Measurements from ENCODE around the gene GH1.

GH1 gene

DNA sequence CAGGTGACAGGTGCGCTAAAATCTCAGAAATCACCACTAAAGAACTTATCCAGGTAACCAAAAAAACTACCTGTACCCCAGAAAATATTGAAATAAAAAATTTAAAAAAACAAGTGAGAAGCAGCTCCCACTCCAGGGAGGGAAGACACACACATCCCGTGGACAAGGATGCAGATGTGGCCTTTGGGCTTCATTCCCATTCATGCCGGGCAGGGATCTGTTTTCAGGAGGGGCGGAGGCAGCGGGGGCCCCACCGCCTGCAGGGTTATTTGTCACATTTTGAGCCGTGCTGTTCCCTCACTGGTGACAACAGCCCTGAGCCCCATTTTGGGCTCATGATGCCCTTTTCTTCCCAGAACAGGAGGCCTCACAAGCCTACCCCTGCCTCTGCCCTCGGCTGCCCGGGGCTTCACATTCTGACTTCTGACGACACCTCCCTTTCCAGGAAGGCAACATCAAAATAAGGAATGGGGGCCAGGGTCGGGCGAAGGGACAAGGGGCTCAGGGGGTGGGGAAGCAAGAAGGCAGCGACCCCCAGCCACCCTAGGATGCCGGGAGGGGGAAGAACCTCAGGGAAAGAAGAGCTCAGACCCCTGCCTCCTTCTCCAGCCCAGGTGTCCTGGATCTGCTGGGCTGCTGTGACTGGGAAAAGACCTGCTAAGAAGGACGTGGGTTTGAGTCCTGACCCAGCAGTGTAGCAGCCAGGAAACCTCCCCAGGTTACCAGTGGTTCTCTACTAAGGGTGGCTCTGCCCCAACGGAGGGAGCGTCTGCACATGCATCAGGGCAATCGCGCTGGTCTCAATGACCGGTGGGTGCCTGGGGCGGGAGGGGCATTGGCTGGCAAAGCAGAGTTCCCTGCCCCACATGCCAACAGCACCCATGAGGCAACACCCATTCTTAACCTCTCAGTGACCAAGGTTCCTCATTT lies 15.8 kb upstream of the GH1 start:
- H3K4me2 ChIP-seq (ENCODE audit: low read length): peak overlapping the region; percentile 96
- no peak for TF ChIP-seq EZH2 (IDR thresholded peaks at IDR 0.05; ENCODE audit: borderline replicate concordance, low read length)
- TF ChIP-seq, protein P1, sequence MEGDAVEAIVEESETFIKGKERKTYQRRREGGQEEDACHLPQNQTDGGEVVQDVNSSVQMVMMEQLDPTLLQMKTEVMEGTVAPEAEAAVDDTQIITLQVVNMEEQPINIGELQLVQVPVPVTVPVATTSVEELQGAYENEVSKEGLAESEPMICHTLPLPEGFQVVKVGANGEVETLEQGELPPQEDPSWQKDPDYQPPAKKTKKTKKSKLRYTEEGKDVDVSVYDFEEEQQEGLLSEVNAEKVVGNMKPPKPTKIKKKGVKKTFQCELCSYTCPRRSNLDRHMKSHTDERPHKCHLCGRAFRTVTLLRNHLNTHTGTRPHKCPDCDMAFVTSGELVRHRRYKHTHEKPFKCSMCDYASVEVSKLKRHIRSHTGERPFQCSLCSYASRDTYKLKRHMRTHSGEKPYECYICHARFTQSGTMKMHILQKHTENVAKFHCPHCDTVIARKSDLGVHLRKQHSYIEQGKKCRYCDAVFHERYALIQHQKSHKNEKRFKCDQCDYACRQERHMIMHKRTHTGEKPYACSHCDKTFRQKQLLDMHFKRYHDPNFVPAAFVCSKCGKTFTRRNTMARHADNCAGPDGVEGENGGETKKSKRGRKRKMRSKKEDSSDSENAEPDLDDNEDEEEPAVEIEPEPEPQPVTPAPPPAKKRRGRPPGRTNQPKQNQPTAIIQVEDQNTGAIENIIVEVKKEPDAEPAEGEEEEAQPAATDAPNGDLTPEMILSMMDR (IDR thresholded peaks at IDR 0.05; ENCODE audit: low read length): no peak
- no peak overlapping the region for H2AFZ ChIP-seq (ENCODE audit: low read length)
- H3K9me2 ChIP-seq (ENCODE audit: low read depth, low read length): no peaks in the 10 kb centered on the region
- H3K27ac ChIP-seq (ENCODE audit: low read depth, low read length, poor library complexity, severe bottlenecking): peak overlapping the region; percentile 97
- peaks cover 72% of the 10 kb centered on the region for H3K4me1 ChIP-seq (ENCODE audit: insufficient read depth, low read length, severe bottlenecking)
- no peaks in the 10 kb centered on the region for H3F3A ChIP-seq (ENCODE audit: insufficient read depth, low read length)
- peaks cover 26% of the 10 kb centered on the region for H3K36me3 ChIP-seq (ENCODE audit: insufficient read depth, low read length)
- no peaks in the 10 kb centered on the region for H3K27me3 ChIP-seq (ENCODE audit: insufficient read depth, low read length)
- peak overlapping the region; percentile 100 for H3K9ac ChIP-seq (ENCODE audit: low read length)
- H3K9me3 ChIP-seq (ENCODE audit: low read length): no peaks in the 10 kb centered on the region
- peak overlapping the region; percentile 97 for H3K4me3 ChIP-seq (ENCODE audit: low read depth, low read length, poor library complexity, severe bottlenecking)
- H3K79me2 ChIP-seq (ENCODE audit: insufficient read depth, low read length): peaks cover 23% of the 10 kb centered on the region
- no peaks in the 10 kb centered on the region for H4K20me1 ChIP-seq (ENCODE audit: insufficient read depth, low read length)

DNA sequence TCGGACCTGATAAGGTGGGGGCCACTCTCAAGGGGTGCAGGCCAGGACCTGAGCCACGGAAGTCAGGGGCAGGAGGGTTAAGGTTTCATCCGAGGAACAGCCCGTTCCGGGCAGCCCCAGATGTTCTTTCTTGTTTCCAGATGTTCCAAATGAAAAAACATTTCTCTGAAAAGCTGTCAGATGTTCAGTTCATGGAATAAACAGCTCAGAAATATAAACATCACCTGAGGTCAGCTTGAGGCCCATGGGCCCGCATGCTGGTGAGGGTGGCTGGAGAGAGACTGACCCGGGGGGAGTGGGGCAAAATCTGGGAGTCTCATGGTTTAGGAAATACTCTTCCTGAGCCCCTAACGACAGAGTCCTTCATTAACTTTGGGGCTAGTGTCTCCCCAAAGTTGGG lies 15.0 kb upstream of the GH1 start:
- Histone ChIP-seq H3K27me3 (ENCODE audit: insufficient read depth, low read length) (no peaks in the 10 kb centered on the region), H3K9ac (ENCODE audit: low read length) (peak overlapping the region; percentile 100), H3F3A (ENCODE audit: insufficient read depth, low read length) (no peaks in the 10 kb centered on the region), H3K36me3 (ENCODE audit: insufficient read depth, low read length) (peaks cover 35% of the 10 kb centered on the region), H3K4me3 (ENCODE audit: low read depth, low read length, poor library complexity, severe bottlenecking) (peak overlapping the region; percentile 97), H3K79me2 (ENCODE audit: insufficient read depth, low read length) (peaks cover 23% of the 10 kb centered on the region), H4K20me1 (ENCODE audit: insufficient read depth, low read length) (no peaks in the 10 kb centered on the region), H3K9me2 (ENCODE audit: low read depth, low read length) (no peaks in the 10 kb centered on the region), H3K4me2 (ENCODE audit: low read length) (peak overlapping the region; percentile 96), H3K9me3 (ENCODE audit: low read length) (no peaks in the 10 kb centered on the region), H3K4me1 (ENCODE audit: insufficient read depth, low read length, severe bottlenecking) (peaks cover 72% of the 10 kb centered on the region), H2AFZ (ENCODE audit: low read length) (no peak overlapping the region), H3K27ac (ENCODE audit: low read depth, low read length, poor library complexity, severe bottlenecking) (peak overlapping the region; percentile 97)
- TF ChIP-seq, protein P1 (IDR thresholded peaks at IDR 0.05; ENCODE audit: low read length): no peak
- TF ChIP-seq EZH2 (IDR thresholded peaks at IDR 0.05; ENCODE audit: borderline replicate concordance, low read length): no peak

DNA sequence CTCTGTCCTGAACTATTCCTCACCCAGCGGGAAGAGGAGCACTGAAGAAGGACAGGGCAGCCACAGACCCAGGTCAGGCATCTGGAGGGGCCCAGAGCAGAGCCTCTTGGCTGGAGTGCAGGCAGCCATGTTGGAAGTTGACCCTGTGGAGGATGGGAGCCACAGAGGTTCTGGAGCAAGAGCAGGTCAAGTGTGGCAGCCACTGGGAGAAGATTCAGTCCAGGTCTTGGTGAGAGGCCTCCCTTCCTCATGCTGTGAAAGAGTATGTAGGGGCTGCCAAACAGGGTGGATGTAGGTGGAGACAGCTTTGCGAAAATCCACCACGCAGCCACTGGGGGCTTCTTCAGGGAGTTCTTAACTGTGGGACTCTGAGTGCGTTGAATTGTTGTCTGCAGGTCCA lies 14.1 kb upstream of the GH1 start:
- peaks cover 72% of the 10 kb centered on the region for H3K4me1 ChIP-seq (ENCODE audit: insufficient read depth, low read length, severe bottlenecking)
- H3K9me2 ChIP-seq (ENCODE audit: low read depth, low read length): no peaks in the 10 kb centered on the region
- H3K9ac ChIP-seq (ENCODE audit: low read length): peak overlapping the region; percentile 100

More for the DNA sequence above, 14.1 kb upstream of the GH1 start:
- Histone ChIP-seq H3F3A (ENCODE audit: insufficient read depth, low read length) (no peaks in the 10 kb centered on the region), H3K79me2 (ENCODE audit: insufficient read depth, low read length) (peaks cover 23% of the 10 kb centered on the region), H3K27ac (ENCODE audit: low read depth, low read length, poor library complexity, severe bottlenecking) (peak overlapping the region; percentile 97), H3K9me3 (ENCODE audit: low read length) (no peaks in the 10 kb centered on the region), H2AFZ (ENCODE audit: low read length) (no peak overlapping the region), H3K36me3 (ENCODE audit: insufficient read depth, low read length) (peaks cover 44% of the 10 kb centered on the region), H4K20me1 (ENCODE audit: insufficient read depth, low read length) (no peaks in the 10 kb centered on the region), H3K27me3 (ENCODE audit: insufficient read depth, low read length) (no peaks in the 10 kb centered on the region), H3K4me3 (ENCODE audit: low read depth, low read length, poor library complexity, severe bottlenecking) (peak overlapping the region; percentile 97), H3K4me2 (ENCODE audit: low read length) (peak overlapping the region; percentile 96)
- TF ChIP-seq, protein P1 (IDR thresholded peaks at IDR 0.05; ENCODE audit: low read length): peak; percentile 35; the same call in 1 of the 2 replicates
- TF ChIP-seq EZH2 (IDR thresholded peaks at IDR 0.05; ENCODE audit: borderline replicate concordance, low read length): no peak

Measured in OCI-LY1 (cell line).